ENCODE data around the gene TBL3. TPM values are rescaled to one million over a fixed set of nuclear protein-coding genes. Genes with fewer than 3 reads are reported as not detected.

Gene TBL3
- total RNA-seq, 1 donor from 2014 or later: 24.4 TPM

DNA sequence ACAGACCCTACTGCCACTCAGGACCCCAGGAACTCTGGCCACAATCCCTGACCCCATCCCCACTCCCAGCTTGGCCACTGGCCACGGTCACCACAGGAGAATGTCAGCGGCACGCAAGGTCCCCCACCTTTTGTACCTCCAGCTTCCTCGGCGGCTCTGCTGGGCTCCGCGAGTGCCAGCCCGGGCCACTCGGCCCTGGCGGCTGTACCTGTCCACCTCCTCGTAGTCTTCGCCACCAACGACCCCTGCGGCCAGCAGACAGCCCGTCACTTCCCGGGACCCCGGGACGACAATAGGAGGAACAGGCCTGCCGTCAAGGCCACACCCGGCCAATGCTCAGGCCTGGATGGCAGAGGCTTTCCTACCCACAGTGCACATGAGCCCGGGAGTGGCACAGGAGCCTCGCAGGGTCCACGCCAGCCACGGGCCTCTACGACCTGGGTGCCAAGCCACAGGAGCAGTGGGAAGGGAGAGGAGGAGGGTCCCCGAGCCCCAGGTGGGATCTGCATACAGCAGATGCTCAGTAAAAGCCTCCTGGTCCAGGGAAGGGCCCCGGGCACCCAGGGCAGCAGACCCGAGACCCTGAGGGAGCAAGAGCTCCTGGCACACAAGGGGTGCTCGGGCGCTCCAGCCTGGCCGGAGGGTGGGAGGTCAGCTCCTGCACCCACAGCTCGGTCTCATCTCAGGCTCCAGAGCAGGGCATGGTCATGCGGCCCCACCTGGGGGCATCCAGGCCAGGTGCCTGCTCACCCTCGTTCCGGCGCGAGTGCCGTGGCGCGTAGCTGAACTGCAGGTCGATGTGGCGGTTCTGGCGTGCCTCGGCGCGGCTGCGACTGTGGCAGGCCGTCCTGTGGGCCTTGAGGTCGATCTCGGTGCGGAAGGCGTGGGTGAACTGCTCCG is 29.9 kb downstream of the TBL3 start:
- no peak overlapping the region for H3K27ac Mint-ChIP-seq (ENCODE audit: unreplicated experiment)

DNA sequence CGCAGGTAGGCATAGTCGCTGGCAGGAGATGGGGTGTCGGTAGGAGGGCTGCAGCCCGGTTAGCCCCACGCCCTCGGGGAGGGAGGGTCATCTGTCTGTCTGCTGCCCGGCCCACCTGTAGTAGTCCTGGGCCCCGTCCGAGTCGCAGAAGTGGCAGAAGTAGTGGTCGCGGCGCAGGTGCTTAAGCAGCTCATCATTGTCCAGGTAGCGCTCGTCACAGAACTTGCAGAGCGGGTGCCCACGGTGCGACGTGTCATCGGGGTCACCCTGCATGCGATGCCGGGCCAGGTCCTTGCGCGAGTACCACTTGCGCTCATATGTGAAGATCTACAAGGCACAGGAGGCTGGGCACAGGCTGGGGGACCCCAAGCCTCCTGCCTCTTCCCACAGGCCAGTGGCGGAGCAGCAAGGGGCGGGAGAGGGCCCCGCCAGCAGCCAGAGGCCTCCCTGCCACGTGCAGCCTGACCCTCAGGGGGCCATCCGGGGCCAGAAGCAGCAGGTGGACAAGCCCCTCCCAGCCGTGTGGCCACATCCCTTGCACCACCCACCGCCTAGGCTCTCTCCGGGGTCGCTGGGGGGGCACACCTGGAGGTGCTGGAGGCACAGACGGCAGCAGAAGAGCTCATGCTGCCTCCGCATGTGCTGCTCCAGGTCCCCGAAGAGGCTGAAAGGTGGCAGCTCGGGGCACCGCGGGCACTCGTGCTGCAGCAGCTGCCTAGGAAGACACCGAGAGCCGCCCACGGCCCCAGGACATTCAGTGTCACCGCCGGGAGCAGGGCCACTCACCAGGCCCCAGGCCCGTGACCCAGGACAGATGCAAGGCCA is 30.8 kb downstream of the TBL3 start:
- H3K27me3 Mint-ChIP-seq (ENCODE audit: low read depth, unreplicated experiment): no peaks in the 10 kb centered on the region
- no peak overlapping the region for H3K4me3 Mint-ChIP-seq (ENCODE audit: unreplicated experiment)
- Histone ChIP-seq H2AFZ (ENCODE audit: low read depth, low read length) (no peak overlapping the region), H3K36me3 (ENCODE audit: insufficient read depth, low read length) (peaks cover 2% of the 10 kb centered on the region), H3K4me3 (ENCODE audit: insufficient read depth, low read depth, low read length) (no peak overlapping the region), H3K79me2 (ENCODE audit: insufficient read depth, low read length) (peaks cover 66% of the 10 kb centered on the region), H3K27ac (ENCODE audit: low read depth, low read length) (no peak overlapping the region), H3K9me3 (ENCODE audit: insufficient read depth, low read depth, low read length) (no peaks in the 10 kb centered on the region), H3K9ac (ENCODE audit: low read length) (no peak overlapping the region), H3K27me3 (ENCODE audit: insufficient read depth, low read length) (no peaks in the 10 kb centered on the region), H3K4me1 (ENCODE audit: insufficient read depth, low read length) (peaks cover 21% of the 10 kb centered on the region), H4K20me1 (ENCODE audit: insufficient read depth, low read length) (peaks cover 74% of the 10 kb centered on the region), H3K4me2 (ENCODE audit: low read length) (no peak overlapping the region)
- DNase-seq (ENCODE audit: low read depth) (no peak), FAIRE-seq (no peak)
- H3K27ac Mint-ChIP-seq (ENCODE audit: unreplicated experiment): peak overlapping the region; percentile 72
- peaks cover 4% of the 10 kb centered on the region for H3K36me3 Mint-ChIP-seq (ENCODE audit: low read depth, unreplicated experiment)
- TF ChIP-seq EZH2 (IDR thresholded peaks at IDR 0.05; ENCODE audit: insufficient read depth, low read length): no peak
- TF ChIP-seq CTCF (IDR thresholded peaks at IDR 0.05; ENCODE audit: insufficient read depth, low read depth, low read length): no peak
- peaks cover 11% of the 10 kb centered on the region for H3K4me1 Mint-ChIP-seq (ENCODE audit: low read depth, unreplicated experiment)
- H3K9me3 Mint-ChIP-seq (ENCODE audit: unreplicated experiment): no peaks in the 10 kb centered on the region

More for the DNA sequence above, 29.9 kb downstream of the TBL3 start:
- Histone ChIP-seq H3K4me2 (ENCODE audit: low read length) (no peak overlapping the region), H4K20me1 (ENCODE audit: insufficient read depth, low read length) (peaks cover 73% of the 10 kb centered on the region), H3K9me3 (ENCODE audit: insufficient read depth, low read depth, low read length) (no peaks in the 10 kb centered on the region), H2AFZ (ENCODE audit: low read depth, low read length) (no peak overlapping the region), H3K27me3 (ENCODE audit: insufficient read depth, low read length) (no peaks in the 10 kb centered on the region), H3K9ac (ENCODE audit: low read length) (no peak overlapping the region), H3K4me3 (ENCODE audit: insufficient read depth, low read depth, low read length) (no peak overlapping the region), H3K27ac (ENCODE audit: low read depth, low read length) (no peak overlapping the region), H3K36me3 (ENCODE audit: insufficient read depth, low read length) (peaks cover 8% of the 10 kb centered on the region), H3K4me1 (ENCODE audit: insufficient read depth, low read length) (peaks cover 16% of the 10 kb centered on the region), H3K79me2 (ENCODE audit: insufficient read depth, low read length) (peaks cover 57% of the 10 kb centered on the region)
- FAIRE-seq (no peak), DNase-seq (ENCODE audit: low read depth) (no peak)
- Mint-ChIP-seq H3K27me3 (ENCODE audit: low read depth, unreplicated experiment) (no peaks in the 10 kb centered on the region), H3K4me3 (ENCODE audit: unreplicated experiment) (no peak overlapping the region), H3K4me1 (ENCODE audit: low read depth, unreplicated experiment) (peaks cover 8% of the 10 kb centered on the region), H3K36me3 (ENCODE audit: low read depth, unreplicated experiment) (peaks cover 9% of the 10 kb centered on the region), H3K9me3 (ENCODE audit: unreplicated experiment) (no peaks in the 10 kb centered on the region)
- TF ChIP-seq CTCF (IDR thresholded peaks at IDR 0.05; ENCODE audit: insufficient read depth, low read depth, low read length) (no peak), EZH2 (IDR thresholded peaks at IDR 0.05; ENCODE audit: insufficient read depth, low read length) (no peak)
